GM06990 (cell line): Measurements from ENCODE around the gene CA5A.

ENCODE experiments used
- DNase-seq: peaks from one replicate; pipeline ENCODE4 v3.0.0-alpha.2; 2011; ENCODE audit not compliant: insufficient read length; ENCODE audit errors: extremely low read depth
- H3K27me3 ChIP-seq: replicated peaks from 2 replicates; pipeline ENCODE4 v1.6.0; 2011; ENCODE audit warnings: low read length; ENCODE audit not compliant: control insufficient read depth, insufficient read depth
- H3K36me3 ChIP-seq: 2 replicates; pipeline ENCODE4 v1.5.1; 2011; ENCODE audit warnings: low read length; ENCODE audit not compliant: control insufficient read depth, insufficient read depth
- H3K4me3 ChIP-seq: replicated peaks from 2 replicates; pipeline ENCODE4 v1.5.1; 2011; ENCODE audit warnings: low read depth, mild to moderate bottlenecking, control low read depth, low read length
- TF ChIP-seq, protein P1 (sequence below): IDR thresholded peaks from 2 replicates; pipeline ENCODE4 v1.5.1; 2011; ENCODE audit warnings: low read length, control low read depth, mild to moderate bottlenecking, inconsistent platforms; ENCODE audit not compliant: insufficient read depth, poor library complexity, severe bottlenecking

Gene CA5A

GRCh38 chr16:87964049-87964659 is 27.8 kb upstream of the CA5A start:
- Histone ChIP-seq H3K27me3 (no peaks in the 10 kb centered on the region), H3K36me3 (no peaks in the 10 kb centered on the region; the same call in 1 of the 2 replicates), H3K4me3 (no peak overlapping the region)
- no peak for DNase-seq
- TF ChIP-seq, protein P1, sequence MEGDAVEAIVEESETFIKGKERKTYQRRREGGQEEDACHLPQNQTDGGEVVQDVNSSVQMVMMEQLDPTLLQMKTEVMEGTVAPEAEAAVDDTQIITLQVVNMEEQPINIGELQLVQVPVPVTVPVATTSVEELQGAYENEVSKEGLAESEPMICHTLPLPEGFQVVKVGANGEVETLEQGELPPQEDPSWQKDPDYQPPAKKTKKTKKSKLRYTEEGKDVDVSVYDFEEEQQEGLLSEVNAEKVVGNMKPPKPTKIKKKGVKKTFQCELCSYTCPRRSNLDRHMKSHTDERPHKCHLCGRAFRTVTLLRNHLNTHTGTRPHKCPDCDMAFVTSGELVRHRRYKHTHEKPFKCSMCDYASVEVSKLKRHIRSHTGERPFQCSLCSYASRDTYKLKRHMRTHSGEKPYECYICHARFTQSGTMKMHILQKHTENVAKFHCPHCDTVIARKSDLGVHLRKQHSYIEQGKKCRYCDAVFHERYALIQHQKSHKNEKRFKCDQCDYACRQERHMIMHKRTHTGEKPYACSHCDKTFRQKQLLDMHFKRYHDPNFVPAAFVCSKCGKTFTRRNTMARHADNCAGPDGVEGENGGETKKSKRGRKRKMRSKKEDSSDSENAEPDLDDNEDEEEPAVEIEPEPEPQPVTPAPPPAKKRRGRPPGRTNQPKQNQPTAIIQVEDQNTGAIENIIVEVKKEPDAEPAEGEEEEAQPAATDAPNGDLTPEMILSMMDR: no peak

DNA sequence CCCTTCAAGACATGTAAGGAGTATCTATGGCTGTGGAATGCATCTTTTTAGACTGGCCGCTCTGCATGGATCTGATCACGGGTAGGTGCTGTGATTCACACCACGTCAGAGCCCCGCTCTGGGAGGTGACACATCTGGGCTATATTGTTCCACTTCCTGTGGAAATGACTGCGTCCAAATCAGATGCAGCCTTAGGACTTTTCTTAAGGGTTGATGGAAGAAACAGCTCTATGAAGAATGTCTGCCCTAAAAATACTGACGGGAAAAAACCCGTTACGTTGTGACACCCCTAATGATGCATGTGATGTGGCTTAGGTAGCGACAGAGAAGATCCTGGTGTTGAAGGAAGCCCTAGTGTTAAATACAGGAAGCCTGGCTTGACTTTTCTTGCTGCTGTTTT is 27.1 kb upstream of the CA5A start:
- H3K36me3 ChIP-seq: no peaks in the 10 kb centered on the region; the same call in 1 of the 2 replicates
- H3K27me3 ChIP-seq: no peaks in the 10 kb centered on the region
- TF ChIP-seq, protein P1: no peak
- H3K4me3 ChIP-seq: no peak overlapping the region
- no peak for DNase-seq

DNA sequence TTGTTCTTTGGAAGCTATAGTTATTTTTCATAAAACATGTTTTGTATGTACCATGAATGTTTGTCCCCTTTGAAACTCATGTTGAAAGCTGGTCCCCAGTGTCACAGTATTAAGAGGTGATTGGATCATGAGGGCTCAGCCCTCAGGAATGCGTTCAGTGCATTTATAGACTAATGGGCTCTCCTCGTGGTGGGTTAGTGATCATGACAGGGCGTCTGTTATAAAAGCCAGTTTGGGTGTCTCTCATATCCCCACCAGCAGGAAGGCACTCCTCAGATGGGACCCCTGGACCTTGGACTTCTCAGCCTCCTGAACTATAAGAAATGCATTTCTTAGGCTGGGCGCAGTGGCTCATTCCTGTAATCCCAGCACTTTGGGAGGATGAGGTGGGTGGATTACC is 25.3 kb upstream of the CA5A start:
- TF ChIP-seq, protein P1: no peak
- no peaks in the 10 kb centered on the region; the same call in 1 of the 2 replicates for H3K36me3 ChIP-seq
- no peak for DNase-seq
- no peak overlapping the region for H3K4me3 ChIP-seq
- no peaks in the 10 kb centered on the region for H3K27me3 ChIP-seq

DNA sequence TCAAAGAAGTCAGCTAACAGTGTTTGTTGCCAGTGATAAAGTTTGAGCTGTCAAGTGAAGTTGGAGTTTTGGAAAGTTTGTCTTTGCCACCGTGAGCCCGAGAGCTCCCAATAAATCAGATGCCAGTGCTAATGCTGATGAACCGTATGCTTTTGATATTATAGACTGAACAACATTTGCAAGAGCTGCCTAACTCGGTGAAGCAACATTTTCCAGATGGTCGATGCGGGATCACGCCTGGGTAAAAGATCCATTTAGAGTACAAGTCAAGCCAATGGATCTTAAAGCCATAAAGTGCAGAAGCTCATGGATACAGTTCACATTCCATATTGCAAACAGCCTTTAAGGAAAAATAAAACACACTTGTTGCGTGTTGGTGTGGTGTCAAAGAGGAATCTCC is 24.5 kb upstream of the CA5A start:
- H3K27me3 ChIP-seq: no peaks in the 10 kb centered on the region
- no peak overlapping the region for H3K4me3 ChIP-seq
- no peak for DNase-seq
- H3K36me3 ChIP-seq: no peaks in the 10 kb centered on the region; the same call in 1 of the 2 replicates
- TF ChIP-seq, protein P1: no peak

GRCh38 chr16:87960296-87960695 is 24.0 kb upstream of the CA5A start:
- H3K4me3 ChIP-seq: no peak overlapping the region
- DNase-seq: no peak
- H3K27me3 ChIP-seq: no peaks in the 10 kb centered on the region
- H3K36me3 ChIP-seq: no peaks in the 10 kb centered on the region; the same call in 1 of the 2 replicates
- TF ChIP-seq, protein P1: no peak
